Measurements from ENCODE around the gene DPP6.
"Not testable (repeated sequence)": the region's sequence is repeated elsewhere in the genome, so short reads cannot be mapped to it uniquely, and the experiment has no call there.

DNA sequence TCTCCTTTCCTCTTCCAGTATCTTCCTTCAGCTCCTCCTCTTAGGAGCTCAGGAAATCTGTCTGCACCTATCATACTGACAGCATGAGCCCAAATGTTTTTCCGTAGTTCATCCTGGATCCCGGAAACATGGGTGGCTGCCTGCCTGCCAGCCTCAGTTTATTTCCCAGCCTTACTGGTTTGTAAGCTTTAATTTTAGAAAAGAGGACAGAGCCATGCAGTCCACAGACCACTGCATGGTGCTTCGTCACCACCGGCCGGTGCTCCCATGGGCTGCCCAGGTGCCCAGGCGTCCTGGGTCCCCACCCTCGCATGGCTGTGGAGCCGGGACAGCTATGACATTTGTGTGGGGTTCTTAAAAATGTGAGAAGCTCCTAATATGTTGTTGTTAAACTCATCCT is 24.4 kb upstream of the DPP6 start:
- TF ChIP-seq TAF1 (IDR thresholded peaks at IDR 0.05; ENCODE audit: low read depth, low read length); POLR2AphosphoS5 (IDR thresholded peaks at IDR 0.05; ENCODE audit: low read depth, low read length); POLR2A (IDR thresholded peaks at IDR 0.05; ENCODE audit: low read depth, low read length); SPI1 (IDR thresholded peaks at IDR 0.05; ENCODE audit: low read depth, low read length); PAX5 (IDR thresholded peaks at IDR 0.05; ENCODE audit: insufficient read depth, low read length, severe bottlenecking): not testable (repeated sequence)
